Ovary (tissue), 9 donors: ENCODE measurements around the gene PPP1CA. TPM values are rescaled to one million over a fixed set of nuclear protein-coding genes. Genes with fewer than 3 reads are reported as not detected.

ENCODE experiments used
- DNase-seq, 5 donors: peaks; one replicate each; pipeline ENCODE4 v3.0.0-alpha.2; 2019 to 2020
- H3K27ac ChIP-seq, 2 donors: fragments of 200-600 bp; one replicate each; pipeline versions ENCODE4 v1.5.1 to v1.8.0; 2019 to 2022
- H3K27me3 ChIP-seq: fragments of 200-600 bp; one replicate; pipeline ENCODE4 v1.8.0; 2022
- H3K36me3 ChIP-seq: fragments of 200-600 bp; sonication (generic); one replicate; pipeline ENCODE4 v1.5.1; 2019
- H3K4me1 ChIP-seq: one replicate; pipeline ENCODE4 v1.8.1; 2013; ENCODE audit warnings: mild to moderate bottlenecking, moderate library complexity; ENCODE audit not compliant: insufficient read depth
- H3K4me3 ChIP-seq: fragments of 200-600 bp; sonication (generic); one replicate; pipeline ENCODE4 v1.5.1; 2017
- H3K9me3 ChIP-seq, 2 donors: fragments of 200-600 bp in 1 of 2; sonication (generic) in 1 of 2; one replicate each; pipeline versions ENCODE4 v1.5.1 to v1.8.1; 2013 to 2019; ENCODE audit warnings: mild to moderate bottlenecking in 1 of 2, moderate library complexity in 1 of 2
- EP300 ChIP-seq: sonication (generic); formaldehyde crosslinking; IDR thresholded peaks from one replicate; pipeline ENCODE4 v1.6.1; 2017; ENCODE audit warnings: antibody characterized with exemption
- POLR2A ChIP-seq: fragments of 450-650 bp; IDR thresholded peaks from one replicate; pipeline ENCODE4 v1.6.1; 2017; ENCODE audit warnings: antibody characterized with exemption, mild to moderate bottlenecking, moderate library complexity
- WGBS, 3 donors: extraction: QIAGEN DNeasy Blood & Tissue Kit in 1 of 3; methylation state at CpG; one replicate each; pipeline versions ENCODE4 v1.1.5 to v1.1.7; 2013 to 2017; 5-methylcytosine and 5-hydroxymethylcytosine counted together
- intact Hi-C, 4 donors: fragments of 100-400 bp; cut with DNase I; formaldehyde crosslinking; loops; one replicate each; pipeline versions ENCODE4 v1.11.0 to v1.15.1; 2022 to 2023
- polyA plus RNA-seq, 2 donors: library from polyadenylated mRNA; stranded (reverse); fragments of 200-250 nt in 1 of 2; fragments of 350-450 nt in 1 of 2; fragmentation: Illumina TruSeq in 1 of 2; extraction: RNeasy Lipid Tissue Mini Kit (QIAGEN cat#74804) in 1 of 2; gene quantifications; one replicate each; pipeline ENCODE4 v1.2.3, GENCODE V29; 2013 to 2014
- small RNA-seq: library from RNA; depleted of rRNA; stranded (forward); fragments of <200 nt; gene quantifications from one replicate; pipeline ENCODE3, GENCODE V24; 2016
- total RNA-seq, 7 donors: library from RNA; depleted of rRNA in 2 of 7; stranded (reverse); fragments of >200 nt in 2 of 7; fragmentation: NEBNext Ultra II Directional in 3 of 7; extraction: Animal tissue kit (Norgen Biotek cat#: 25700) in 3 of 7; gene quantifications; one replicate each; pipeline versions ENCODE4 v1.1.0 to v1.2.4, GENCODE V29; 2016 to 2023
- TF ChIP-seq, protein P1 (sequence below), 3 donors: fragments of 450-650 bp in 2 of 3; fragments of 200-600 bp in 1 of 3; IDR thresholded peaks; one replicate each; pipeline versions ENCODE4 v1.5.1 to v1.8.0; 2016 to 2022; ENCODE audit warnings: antibody characterized with exemption in 3 of 3, mild to moderate bottlenecking in 1 of 3
- donor health status: DM: no; HTN: no; CAD: no; lungs with moderate emphysema.
- donor health status: DM: no; HTN: no; CAD: no.
- donor health status: Bipolar disorder and iron deficiency.
- donor health status: DM: yes; HTN: yes; CAD: no.
- donor health status: DM: no; HTN: no; CAD: no.
- donor health status: DM: yes; HTN: yes; CAD: no.

Gene PPP1CA
- total and polyA plus RNA-seq, 9 donors, result 32.2 to 86.9 (median 54.9) TPM

DNA sequence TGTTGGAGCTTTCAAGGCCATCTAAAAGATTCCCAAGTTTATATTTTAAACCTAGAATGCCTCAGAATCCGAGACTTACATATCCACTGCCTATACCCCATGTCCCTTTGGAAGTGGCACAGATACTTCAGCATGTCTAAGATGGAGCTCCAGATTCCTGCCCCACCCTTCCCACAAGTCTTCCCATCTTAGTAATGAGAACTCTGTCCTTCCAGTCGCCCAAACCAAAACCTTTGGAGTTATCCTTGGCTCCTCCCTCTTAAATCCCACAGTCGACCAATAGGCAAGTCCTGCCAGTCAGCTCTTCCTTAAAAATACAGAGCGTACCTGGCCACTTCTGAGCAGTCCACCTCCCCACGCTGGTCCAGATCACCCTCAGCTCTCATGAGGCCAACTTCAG is 52.6 kb downstream of the PPP1CA start:
- Histone ChIP-seq H3K4me3 (no peak overlapping the region), H3K36me3 (no peaks in the 10 kb centered on the region), H3K27ac (no peak overlapping the region), H3K4me1 (peaks cover 9% of the 10 kb centered on the region), H3K27me3 (no peaks in the 10 kb centered on the region), H3K9me3 (no peaks in the 10 kb centered on the region)
- no peak for DNase-seq
- intact Hi-C loops, result loop anchor here in 2 of 4 donors (5.0 kb wide), 1 partner anchor 33 kb away; no protein-coding TSS in a partner anchor
- TF ChIP-seq EP300, result no peak
- TF ChIP-seq, protein P1, sequence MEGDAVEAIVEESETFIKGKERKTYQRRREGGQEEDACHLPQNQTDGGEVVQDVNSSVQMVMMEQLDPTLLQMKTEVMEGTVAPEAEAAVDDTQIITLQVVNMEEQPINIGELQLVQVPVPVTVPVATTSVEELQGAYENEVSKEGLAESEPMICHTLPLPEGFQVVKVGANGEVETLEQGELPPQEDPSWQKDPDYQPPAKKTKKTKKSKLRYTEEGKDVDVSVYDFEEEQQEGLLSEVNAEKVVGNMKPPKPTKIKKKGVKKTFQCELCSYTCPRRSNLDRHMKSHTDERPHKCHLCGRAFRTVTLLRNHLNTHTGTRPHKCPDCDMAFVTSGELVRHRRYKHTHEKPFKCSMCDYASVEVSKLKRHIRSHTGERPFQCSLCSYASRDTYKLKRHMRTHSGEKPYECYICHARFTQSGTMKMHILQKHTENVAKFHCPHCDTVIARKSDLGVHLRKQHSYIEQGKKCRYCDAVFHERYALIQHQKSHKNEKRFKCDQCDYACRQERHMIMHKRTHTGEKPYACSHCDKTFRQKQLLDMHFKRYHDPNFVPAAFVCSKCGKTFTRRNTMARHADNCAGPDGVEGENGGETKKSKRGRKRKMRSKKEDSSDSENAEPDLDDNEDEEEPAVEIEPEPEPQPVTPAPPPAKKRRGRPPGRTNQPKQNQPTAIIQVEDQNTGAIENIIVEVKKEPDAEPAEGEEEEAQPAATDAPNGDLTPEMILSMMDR (IDR thresholded peaks at IDR 0.05), result no peak
- TF ChIP-seq POLR2A, result no peak
- WGBS, 3 donors, result 40 to 52% (median 50%) methylated on average over 5 of the region's 5 CpGs

Small RNA genes within 50 kb of the gene (small RNA-seq; reads per million reads assigned to genes)
- gene RN7SKP239 (not detected), gene RNU6-1238P (not detected)

Other genes starting within 250 kb of the PPP1CA start
- 10 to 100 TPM; 24.8 to 58.1 (median 49.0) TPM for gene GRK2, start 135.4 kb downstream of the PPP1CA start, total RNA-seq
- 10 to 100 TPM; 21.5 to 39.3 TPM for gene GRK2, start 135.4 kb downstream of the PPP1CA start, polyA plus RNA-seq
- gene ANKRD13D, start 112.6 kb downstream of the PPP1CA start, total RNA-seq, result 10 to 100 TPM; 35.6 to 60.9 (median 44.6) TPM
- 10 to 100 TPM in 1 of 2 donors, 1 to 10 TPM in 1; 5.6 to 29.3 TPM for gene ANKRD13D, start 112.6 kb downstream of the PPP1CA start, polyA plus RNA-seq
- gene SSH3, start 98.3 kb downstream of the PPP1CA start, total RNA-seq, result 10 to 100 TPM; 37.9 to 69.9 (median 52.1) TPM
- 10 to 100 TPM; 18.1 to 32.1 TPM for gene SSH3, start 98.3 kb downstream of the PPP1CA start, polyA plus RNA-seq
- gene POLD4, start 48.3 kb downstream of the PPP1CA start, total RNA-seq, result 10 to 100 TPM; 22.6 to 57.7 (median 47.2) TPM
- 10 to 100 TPM; 12.5 to 87.8 TPM for gene POLD4, start 48.3 kb downstream of the PPP1CA start, polyA plus RNA-seq
- 10 to 100 TPM in 1 of 7 donors, 1 to 10 TPM in 6; 3.4 to 22.9 (median 5.0) TPM for gene CLCF1, start 28.3 kb downstream of the PPP1CA start, total RNA-seq
- 1 to 10 TPM; 2.5 to 9.6 TPM for gene CLCF1, start 28.3 kb downstream of the PPP1CA start, polyA plus RNA-seq
- gene RAD9A, start 9.9 kb downstream of the PPP1CA start, total RNA-seq, result 10 to 100 TPM; 13.9 to 51.7 (median 23.5) TPM
- 10 to 100 TPM in 1 of 2 donors, 1 to 10 TPM in 1; 3.1 to 20.3 TPM for gene RAD9A, start 9.9 kb downstream of the PPP1CA start, polyA plus RNA-seq
- gene TBC1D10C, start 2.2 kb upstream of the PPP1CA start, total RNA-seq, result 1 to 10 TPM in 3 of 7 donors, under 1 TPM in 4; 0.15 to 2.0 (median 1.00) TPM
- gene TBC1D10C, start 2.2 kb upstream of the PPP1CA start, polyA plus RNA-seq, result 1 to 10 TPM in 1 of 2 donors, under 1 TPM in 1; 0.32 to 1.6 TPM
- gene CARNS1, start 13.8 kb upstream of the PPP1CA start, total RNA-seq, result 10 to 100 TPM in 1 of 7 donors, 1 to 10 TPM in 1, under 1 TPM in 5; 0.12 to 13.2 (median 0.66) TPM
- under 1 TPM; 0.45 to 0.58 TPM for gene CARNS1, start 13.8 kb upstream of the PPP1CA start, polyA plus RNA-seq
- 10 to 100 TPM; 24.8 to 38.6 (median 33.1) TPM for gene RPS6KB2, start 26.6 kb upstream of the PPP1CA start, total RNA-seq
- 10 to 100 TPM; 10.4 to 38.2 TPM for gene RPS6KB2, start 26.6 kb upstream of the PPP1CA start, polyA plus RNA-seq
- 10 to 100 TPM in 1 of 7 donors, 1 to 10 TPM in 6; 2.4 to 10.7 (median 3.2) TPM for gene PTPRCAP, start 35.8 kb upstream of the PPP1CA start, total RNA-seq
- gene PTPRCAP, start 35.8 kb upstream of the PPP1CA start, polyA plus RNA-seq, result 1 to 10 TPM in 1 of 2 donors, not detected in 1; 7.2 TPM
- 10 to 100 TPM; 31.1 to 80.5 (median 60.8) TPM for gene CORO1B, start 41.6 kb upstream of the PPP1CA start, total RNA-seq
- 10 to 100 TPM in 1 of 2 donors, 1 to 10 TPM in 1; 2.8 to 74.3 TPM for gene CORO1B, start 41.6 kb upstream of the PPP1CA start, polyA plus RNA-seq
- under 1 TPM in 1 of 7 donors, not detected in 6; 0.15 TPM for gene GPR152, start 50.9 kb upstream of the PPP1CA start, total RNA-seq
- not detected for gene GPR152, start 50.9 kb upstream of the PPP1CA start, polyA plus RNA-seq
- 1 to 10 TPM in 4 of 7 donors, under 1 TPM in 2, not detected in 1; 0.13 to 2.1 (median 1.2) TPM for gene CABP4, start 53.5 kb upstream of the PPP1CA start, total RNA-seq
- gene CABP4, start 53.5 kb upstream of the PPP1CA start, polyA plus RNA-seq, result under 1 TPM; 0.62 to 0.92 TPM
- gene TMEM134, start 67.4 kb upstream of the PPP1CA start, total RNA-seq, result 10 to 100 TPM; 37.6 to 69.8 (median 44.8) TPM
- 10 to 100 TPM in 1 of 2 donors, 1 to 10 TPM in 1; 2.7 to 44.3 TPM for gene TMEM134, start 67.4 kb upstream of the PPP1CA start, polyA plus RNA-seq
- gene AIP, start 81.2 kb upstream of the PPP1CA start, total RNA-seq, result 100 to 1,000 TPM in 1 of 7 donors, 10 to 100 TPM in 6; 49.1 to 103 (median 65.4) TPM
- gene AIP, start 81.2 kb upstream of the PPP1CA start, polyA plus RNA-seq, result 100 to 1,000 TPM in 1 of 2 donors, 10 to 100 TPM in 1; 33.5 to 114 TPM
- 10 to 100 TPM in 3 of 7 donors, 1 to 10 TPM in 4; 3.1 to 77.2 (median 9.5) TPM for gene PITPNM1, start 103.5 kb upstream of the PPP1CA start, total RNA-seq
- gene PITPNM1, start 103.5 kb upstream of the PPP1CA start, polyA plus RNA-seq, result 1 to 10 TPM; 5.3 to 6.1 TPM
- gene CDK2AP2, start 106.3 kb upstream of the PPP1CA start, total RNA-seq, result 10 to 100 TPM; 15.8 to 66.1 (median 34.6) TPM
- 10 to 100 TPM in 1 of 2 donors, 1 to 10 TPM in 1; 3.8 to 35.9 TPM for gene CDK2AP2, start 106.3 kb upstream of the PPP1CA start, polyA plus RNA-seq
- not detected for gene CABP2, start 121.6 kb upstream of the PPP1CA start, total RNA-seq
- gene CABP2, start 121.6 kb upstream of the PPP1CA start, polyA plus RNA-seq, result not detected
- gene GSTP1, start 182.0 kb upstream of the PPP1CA start, total RNA-seq, result 1,000 to 10,000 TPM in 1 of 7 donors, 100 to 1,000 TPM in 6; 358 to 1,321 (median 474) TPM
- gene GSTP1, start 182.0 kb upstream of the PPP1CA start, polyA plus RNA-seq, result 100 to 1,000 TPM; 189 to 444 TPM
- gene NDUFV1, start 205.1 kb upstream of the PPP1CA start, total RNA-seq, result 100 to 1,000 TPM; 143 to 184 (median 169) TPM
- 100 to 1,000 TPM in 1 of 2 donors, 10 to 100 TPM in 1; 47.7 to 133 TPM for gene NDUFV1, start 205.1 kb upstream of the PPP1CA start, polyA plus RNA-seq
- 10 to 100 TPM in 1 of 7 donors, 1 to 10 TPM in 6; 5.0 to 10.5 (median 8.1) TPM for gene NUDT8, start 228.1 kb upstream of the PPP1CA start, total RNA-seq
- gene NUDT8, start 228.1 kb upstream of the PPP1CA start, polyA plus RNA-seq, result 1 to 10 TPM in 1 of 2 donors, not detected in 1; 5.7 TPM
- gene TBX10, start 237.9 kb upstream of the PPP1CA start, total RNA-seq, result not detected
- not detected for gene TBX10, start 237.9 kb upstream of the PPP1CA start, polyA plus RNA-seq
- gene ACY3, start 248.9 kb upstream of the PPP1CA start, total RNA-seq, result under 1 TPM in 2 of 7 donors, not detected in 5; 0.24 to 0.25 TPM
- under 1 TPM in 1 of 2 donors, not detected in 1; 0.07 TPM for gene ACY3, start 248.9 kb upstream of the PPP1CA start, polyA plus RNA-seq